ENCODE data around the gene FAM13C. TPM values are rescaled to one million over a fixed set of nuclear protein-coding genes. Genes with fewer than 3 reads are reported as not detected.

The FAM13C gene
- total and polyA plus RNA-seq, 2 of the 13 experiments (the other 11 are each of a cell fraction or from before 2014, with no cell fraction given): 0.07 to 0.26 TPM

DNA sequence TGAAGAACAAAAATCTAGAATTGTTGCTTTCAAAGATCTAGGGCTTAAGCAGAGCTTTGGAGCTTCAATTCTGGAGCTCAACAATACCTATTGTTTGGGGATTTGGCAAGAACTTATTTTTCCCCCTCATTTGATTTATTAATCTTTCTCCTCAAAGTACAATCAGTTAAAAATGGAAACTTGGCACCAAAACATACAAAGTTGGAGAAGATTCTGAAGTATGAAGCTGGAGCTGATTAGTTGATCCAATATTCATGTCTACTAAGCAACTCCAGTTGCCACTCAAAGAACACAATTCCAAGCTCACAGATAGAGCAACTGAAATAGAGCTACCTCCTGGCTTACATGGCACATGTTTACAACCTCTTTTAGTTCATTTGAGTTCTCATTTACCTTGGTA is 3.8 kb downstream of the FAM13C start (continued):
- TF ChIP-seq, protein P1, sequence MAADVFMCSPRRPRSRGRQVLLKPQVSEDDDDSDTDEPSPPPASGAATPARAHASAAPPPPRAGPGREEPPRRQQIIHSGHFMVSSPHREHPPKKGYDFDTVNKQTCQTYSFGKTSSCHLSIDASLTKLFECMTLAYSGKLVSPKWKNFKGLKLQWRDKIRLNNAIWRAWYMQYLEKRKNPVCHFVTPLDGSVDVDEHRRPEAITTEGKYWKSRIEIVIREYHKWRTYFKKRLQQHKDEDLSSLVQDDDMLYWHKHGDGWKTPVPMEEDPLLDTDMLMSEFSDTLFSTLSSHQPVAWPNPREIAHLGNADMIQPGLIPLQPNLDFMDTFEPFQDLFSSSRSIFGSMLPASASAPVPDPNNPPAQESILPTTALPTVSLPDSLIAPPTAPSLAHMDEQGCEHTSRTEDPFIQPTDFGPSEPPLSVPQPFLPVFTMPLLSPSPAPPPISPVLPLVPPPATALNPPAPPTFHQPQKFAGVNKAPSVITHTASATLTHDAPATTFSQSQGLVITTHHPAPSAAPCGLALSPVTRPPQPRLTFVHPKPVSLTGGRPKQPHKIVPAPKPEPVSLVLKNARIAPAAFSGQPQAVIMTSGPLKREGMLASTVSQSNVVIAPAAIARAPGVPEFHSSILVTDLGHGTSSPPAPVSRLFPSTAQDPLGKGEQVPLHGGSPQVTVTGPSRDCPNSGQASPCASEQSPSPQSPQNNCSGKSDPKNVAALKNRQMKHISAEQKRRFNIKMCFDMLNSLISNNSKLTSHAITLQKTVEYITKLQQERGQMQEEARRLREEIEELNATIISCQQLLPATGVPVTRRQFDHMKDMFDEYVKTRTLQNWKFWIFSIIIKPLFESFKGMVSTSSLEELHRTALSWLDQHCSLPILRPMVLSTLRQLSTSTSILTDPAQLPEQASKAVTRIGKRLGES (CRISPR knock-in tag; IDR thresholded peaks at IDR 0.05; ENCODE audit: borderline replicate concordance): no peak
- TF ChIP-seq BRD4 (CRISPR knock-in tag; IDR thresholded peaks at IDR 0.05): no peak
- TF ChIP-seq, protein P2, sequence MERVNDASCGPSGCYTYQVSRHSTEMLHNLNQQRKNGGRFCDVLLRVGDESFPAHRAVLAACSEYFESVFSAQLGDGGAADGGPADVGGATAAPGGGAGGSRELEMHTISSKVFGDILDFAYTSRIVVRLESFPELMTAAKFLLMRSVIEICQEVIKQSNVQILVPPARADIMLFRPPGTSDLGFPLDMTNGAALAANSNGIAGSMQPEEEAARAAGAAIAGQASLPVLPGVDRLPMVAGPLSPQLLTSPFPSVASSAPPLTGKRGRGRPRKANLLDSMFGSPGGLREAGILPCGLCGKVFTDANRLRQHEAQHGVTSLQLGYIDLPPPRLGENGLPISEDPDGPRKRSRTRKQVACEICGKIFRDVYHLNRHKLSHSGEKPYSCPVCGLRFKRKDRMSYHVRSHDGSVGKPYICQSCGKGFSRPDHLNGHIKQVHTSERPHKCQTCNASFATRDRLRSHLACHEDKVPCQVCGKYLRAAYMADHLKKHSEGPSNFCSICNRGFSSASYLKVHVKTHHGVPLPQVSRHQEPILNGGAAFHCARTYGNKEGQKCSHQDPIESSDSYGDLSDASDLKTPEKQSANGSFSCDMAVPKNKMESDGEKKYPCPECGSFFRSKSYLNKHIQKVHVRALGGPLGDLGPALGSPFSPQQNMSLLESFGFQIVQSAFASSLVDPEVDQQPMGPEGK (CRISPR knock-in tag; IDR thresholded peaks at IDR 0.05): no peak
- TF ChIP-seq TMF1 (CRISPR knock-in tag; IDR thresholded peaks at IDR 0.05; ENCODE audit: low read depth): no peak

DNA sequence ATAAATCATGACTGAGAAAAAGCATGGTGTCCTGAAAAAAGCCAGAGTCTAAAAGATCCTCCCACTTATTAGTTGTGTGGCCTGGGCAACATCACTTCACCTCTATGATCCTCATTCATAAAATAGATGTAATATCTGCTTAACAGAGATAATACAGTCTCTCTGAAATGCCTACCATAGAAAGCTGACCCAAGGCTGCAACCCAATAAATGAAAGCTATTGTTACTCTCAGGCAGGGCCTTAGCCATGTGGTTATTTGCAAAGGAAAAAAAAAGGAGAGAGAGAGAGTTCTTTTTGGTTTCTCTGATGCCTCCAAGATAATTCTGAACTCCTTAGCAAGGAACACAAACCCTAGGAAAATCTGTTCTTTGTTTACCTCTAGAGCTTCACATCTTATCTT is 7.9 kb downstream of the FAM13C start:
- Histone ChIP-seq H3K4me1 (ENCODE audit: insufficient read depth, low read length) (no peaks in the 10 kb centered on the region), H3K4me3 (replicated peaks in 1 of 3; ENCODE audit: insufficient read depth in 1 of 3, low read depth in 2 of 3, low read length in 3 of 3) (no peak overlapping the region), H3K79me2 (ENCODE audit: insufficient read depth, low read length) (no peaks in the 10 kb centered on the region), H3K36me3 (replicated peaks in 1 of 2; ENCODE audit: control insufficient read depth in 1 of 2, insufficient read depth in 2 of 2, low read length in 2 of 2) (no peaks in the 10 kb centered on the region), H2AFZ (ENCODE audit: low read length) (no peak overlapping the region), H3K27ac (ENCODE audit: extremely low read length, insufficient read depth, low read length) (no peak overlapping the region), H3K9me3 (ENCODE audit: low read length) (no peaks in the 10 kb centered on the region), H3K9ac (ENCODE audit: insufficient read depth, low read depth, low read length) (no peak overlapping the region), H3K4me2 (ENCODE audit: low read depth, low read length) (no peak overlapping the region), H4K20me1 (ENCODE audit: insufficient read depth, low read length) (no peaks in the 10 kb centered on the region), H3K27me3 (ENCODE audit: control insufficient read depth in 1 of 2, insufficient read depth in 2 of 2, low read length in 2 of 2) (no peaks in the 10 kb centered on the region; a peak in 1 of 5 replicates)
- ChIA-PET CTCF (ENCODE audit: low intra/inter-chr PET ratio, low total read pairs) (no interaction called here), POLR2A (no interaction called here)
- no peak for ATAC-seq
- in situ Hi-C loops (cut with HindIII; ENCODE audit: extremely low pct_ligation_motif_present, low pct_unique_long_range_greater_than_20kb) (no loop called here), intact Hi-C loops (cut with micrococcal nuclease; ENCODE audit: unreplicated experiment) (no loop called here)
- DNase-seq (ENCODE audit: low spot score): no peak
- no peak for FAIRE-seq
- no TSS peak for BruUV-seq (replicated peaks)
- TF ChIP-seq RCOR2 (CRISPR knock-in tag; IDR thresholded peaks at IDR 0.05): no peak
- TF ChIP-seq MATR3 (CRISPR knock-in tag; IDR thresholded peaks at IDR 0.05): no peak
- TF ChIP-seq, protein P3, sequence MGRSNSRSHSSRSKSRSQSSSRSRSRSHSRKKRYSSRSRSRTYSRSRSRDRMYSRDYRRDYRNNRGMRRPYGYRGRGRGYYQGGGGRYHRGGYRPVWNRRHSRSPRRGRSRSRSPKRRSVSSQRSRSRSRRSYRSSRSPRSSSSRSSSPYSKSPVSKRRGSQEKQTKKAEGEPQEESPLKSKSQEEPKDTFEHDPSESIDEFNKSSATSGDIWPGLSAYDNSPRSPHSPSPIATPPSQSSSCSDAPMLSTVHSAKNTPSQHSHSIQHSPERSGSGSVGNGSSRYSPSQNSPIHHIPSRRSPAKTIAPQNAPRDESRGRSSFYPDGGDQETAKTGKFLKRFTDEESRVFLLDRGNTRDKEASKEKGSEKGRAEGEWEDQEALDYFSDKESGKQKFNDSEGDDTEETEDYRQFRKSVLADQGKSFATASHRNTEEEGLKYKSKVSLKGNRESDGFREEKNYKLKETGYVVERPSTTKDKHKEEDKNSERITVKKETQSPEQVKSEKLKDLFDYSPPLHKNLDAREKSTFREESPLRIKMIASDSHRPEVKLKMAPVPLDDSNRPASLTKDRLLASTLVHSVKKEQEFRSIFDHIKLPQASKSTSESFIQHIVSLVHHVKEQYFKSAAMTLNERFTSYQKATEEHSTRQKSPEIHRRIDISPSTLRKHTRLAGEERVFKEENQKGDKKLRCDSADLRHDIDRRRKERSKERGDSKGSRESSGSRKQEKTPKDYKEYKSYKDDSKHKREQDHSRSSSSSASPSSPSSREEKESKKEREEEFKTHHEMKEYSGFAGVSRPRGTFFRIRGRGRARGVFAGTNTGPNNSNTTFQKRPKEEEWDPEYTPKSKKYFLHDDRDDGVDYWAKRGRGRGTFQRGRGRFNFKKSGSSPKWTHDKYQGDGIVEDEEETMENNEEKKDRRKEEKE (IDR thresholded peaks at IDR 0.05): no peak
- no peak for TF ChIP-seq DNMT3B (CRISPR knock-in tag; conservative IDR thresholded peaks at IDR 0.05)
- no peak for TF ChIP-seq CCDC6 (CRISPR knock-in tag; IDR thresholded peaks at IDR 0.05)
- no peak for TF ChIP-seq ZNF44 (CRISPR knock-in tag; IDR thresholded peaks at IDR 0.05)

Measured in HepG2 (cell line).